ENCODE measurements around the gene RNF38. TPM values are rescaled to one million over a fixed set of nuclear protein-coding genes. Genes with fewer than 3 reads are reported as not detected.
"Not testable (repeated sequence)": the region's sequence is repeated elsewhere in the genome, so short reads cannot be mapped to it uniquely, and the experiment has no call there.

RNF38 gene
- total RNA-seq, 2 experiments from 2014 or later = 9.0 to 25.5 TPM

DNA sequence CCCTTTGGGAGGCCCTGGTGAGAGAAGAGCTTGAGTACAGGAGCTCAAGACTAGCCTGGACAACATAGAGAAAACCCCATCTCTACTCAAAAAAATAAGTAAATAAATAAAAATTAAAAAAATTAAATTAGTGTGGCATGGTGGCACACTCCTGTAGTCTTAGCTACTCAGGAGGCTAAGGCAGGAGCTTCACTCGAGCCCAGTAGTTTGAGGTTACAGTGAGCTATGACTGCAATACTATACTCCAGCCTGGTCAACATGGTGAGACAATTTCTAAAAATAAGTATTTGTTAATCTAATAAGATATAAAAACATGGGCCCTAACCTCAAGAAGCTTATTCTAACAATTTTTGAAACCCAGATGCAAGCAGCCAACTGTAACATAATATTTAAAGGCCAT, 7.6 kb downstream of the RNF38 start:
- BruUV-seq (replicated peaks) = no TSS peak

DNA sequence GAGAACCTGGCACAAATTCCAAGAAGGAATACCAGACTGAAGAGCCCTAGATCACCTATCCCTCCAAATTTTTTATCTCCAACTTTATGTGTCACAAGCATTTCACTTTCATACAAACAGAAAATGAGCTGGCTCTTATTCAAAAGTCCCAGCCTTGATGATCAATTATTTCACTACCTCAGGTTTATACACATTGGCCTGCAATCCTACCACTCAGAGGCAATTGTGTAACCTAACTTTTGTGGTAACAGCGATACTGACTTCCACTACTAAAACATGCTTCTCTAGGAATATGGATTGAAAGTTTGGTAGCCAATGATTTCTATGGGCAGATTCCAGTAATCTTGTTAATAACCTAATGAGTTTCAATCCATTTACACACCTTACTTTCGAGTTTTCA, 10.5 kb downstream of the RNF38 start:
- peaks cover 67% of the 10 kb centered on the region for H3K79me2 ChIP-seq (ENCODE audit: insufficient read depth, low read depth, low read length)
- H3K9me2 ChIP-seq (ENCODE audit: insufficient read depth, low read length) = no peaks in the 10 kb centered on the region
- no TSS peak for BruUV-seq (replicated peaks)
- H3K36me3 ChIP-seq (ENCODE audit: insufficient read depth, low read length) = peaks cover 83% of the 10 kb centered on the region
- ChIA-PET CTCF (ENCODE audit: unreplicated experiment) (no interaction called here), POLR2A (interaction anchor here (0.8 kb wide), 1 partner anchor 216 kb away, joined by 3 read pairs; no protein-coding TSS in a partner anchor)
- DNase-seq (ENCODE audit: low spot score) = no peak
- no peak for TF ChIP-seq EZH2phosphoT487 (IDR thresholded peaks at IDR 0.05; ENCODE audit: borderline replicate concordance, low read depth, low read length)
- TF ChIP-seq, protein P1, sequence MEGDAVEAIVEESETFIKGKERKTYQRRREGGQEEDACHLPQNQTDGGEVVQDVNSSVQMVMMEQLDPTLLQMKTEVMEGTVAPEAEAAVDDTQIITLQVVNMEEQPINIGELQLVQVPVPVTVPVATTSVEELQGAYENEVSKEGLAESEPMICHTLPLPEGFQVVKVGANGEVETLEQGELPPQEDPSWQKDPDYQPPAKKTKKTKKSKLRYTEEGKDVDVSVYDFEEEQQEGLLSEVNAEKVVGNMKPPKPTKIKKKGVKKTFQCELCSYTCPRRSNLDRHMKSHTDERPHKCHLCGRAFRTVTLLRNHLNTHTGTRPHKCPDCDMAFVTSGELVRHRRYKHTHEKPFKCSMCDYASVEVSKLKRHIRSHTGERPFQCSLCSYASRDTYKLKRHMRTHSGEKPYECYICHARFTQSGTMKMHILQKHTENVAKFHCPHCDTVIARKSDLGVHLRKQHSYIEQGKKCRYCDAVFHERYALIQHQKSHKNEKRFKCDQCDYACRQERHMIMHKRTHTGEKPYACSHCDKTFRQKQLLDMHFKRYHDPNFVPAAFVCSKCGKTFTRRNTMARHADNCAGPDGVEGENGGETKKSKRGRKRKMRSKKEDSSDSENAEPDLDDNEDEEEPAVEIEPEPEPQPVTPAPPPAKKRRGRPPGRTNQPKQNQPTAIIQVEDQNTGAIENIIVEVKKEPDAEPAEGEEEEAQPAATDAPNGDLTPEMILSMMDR (conservative IDR thresholded peaks at IDR 0.05; ENCODE audit: low read length) = no peak
- H3K4me3 ChIP-seq (ENCODE audit: low read depth, low read length, poor library complexity, severe bottlenecking) = no peak overlapping the region
- no peak overlapping the region for H3K4me2 ChIP-seq (ENCODE audit: low read length)
- H2AFZ ChIP-seq (ENCODE audit: low read length) = no peak overlapping the region
- H3K4me1 ChIP-seq (ENCODE audit: insufficient read depth, low read length, poor library complexity, severe bottlenecking) = no peaks in the 10 kb centered on the region
- 0 out of 2 replicates have a peak, but pooled peaks cover 3% of the 10 kb centered on the region for H3K9me3 ChIP-seq (ENCODE audit: low read length)
- peaks cover 3% of the 10 kb centered on the region; the same call in 1 of the 2 replicates for H4K20me1 ChIP-seq (ENCODE audit: insufficient read depth, low read length)
- H3K27ac ChIP-seq (ENCODE audit: low read depth, low read length, poor library complexity, severe bottlenecking) = no peak overlapping the region
- intact Hi-C loops (cut with micrococcal nuclease; ENCODE audit: unreplicated experiment) = no loop called here

More for the DNA sequence above, 7.6 kb downstream of the RNF38 start:
- DNase-seq (ENCODE audit: low spot score) = no peak
- Histone ChIP-seq H3K27ac (ENCODE audit: low read depth, low read length, poor library complexity, severe bottlenecking) (no peak overlapping the region), H2AFZ (ENCODE audit: low read length) (no peak overlapping the region), H4K20me1 (ENCODE audit: insufficient read depth, low read length) (no peaks in the 10 kb centered on the region; the same call in 1 of the 2 replicates), H3K79me2 (ENCODE audit: insufficient read depth, low read depth, low read length) (peaks cover 88% of the 10 kb centered on the region), H3K4me2 (ENCODE audit: low read length) (no peak overlapping the region), H3K4me3 (ENCODE audit: low read depth, low read length, poor library complexity, severe bottlenecking) (no peak overlapping the region), H3K9me3 (ENCODE audit: low read length) (0 out of 2 replicates have a peak, but pooled peaks cover 3% of the 10 kb centered on the region), H3K4me1 (ENCODE audit: insufficient read depth, low read length, poor library complexity, severe bottlenecking) (no peaks in the 10 kb centered on the region), H3K9me2 (ENCODE audit: insufficient read depth, low read length) (no peaks in the 10 kb centered on the region), H3K36me3 (ENCODE audit: insufficient read depth, low read length) (peaks cover 80% of the 10 kb centered on the region)
- ChIA-PET POLR2A (interaction anchor here (0.7 to 0.9 kb wide), 3 partner anchors 9 to 134 kb away, joined by 3 to 4 read pairs (median 3); partner anchors contain the start of gene GNE), CTCF (ENCODE audit: unreplicated experiment) (no interaction called here)
- TF ChIP-seq, protein P1 (conservative IDR thresholded peaks at IDR 0.05; ENCODE audit: low read length) = no peak
- TF ChIP-seq EZH2phosphoT487 (IDR thresholded peaks at IDR 0.05; ENCODE audit: borderline replicate concordance, low read depth, low read length) = no peak
- intact Hi-C loops (cut with micrococcal nuclease; ENCODE audit: unreplicated experiment) = no loop called here

DNA sequence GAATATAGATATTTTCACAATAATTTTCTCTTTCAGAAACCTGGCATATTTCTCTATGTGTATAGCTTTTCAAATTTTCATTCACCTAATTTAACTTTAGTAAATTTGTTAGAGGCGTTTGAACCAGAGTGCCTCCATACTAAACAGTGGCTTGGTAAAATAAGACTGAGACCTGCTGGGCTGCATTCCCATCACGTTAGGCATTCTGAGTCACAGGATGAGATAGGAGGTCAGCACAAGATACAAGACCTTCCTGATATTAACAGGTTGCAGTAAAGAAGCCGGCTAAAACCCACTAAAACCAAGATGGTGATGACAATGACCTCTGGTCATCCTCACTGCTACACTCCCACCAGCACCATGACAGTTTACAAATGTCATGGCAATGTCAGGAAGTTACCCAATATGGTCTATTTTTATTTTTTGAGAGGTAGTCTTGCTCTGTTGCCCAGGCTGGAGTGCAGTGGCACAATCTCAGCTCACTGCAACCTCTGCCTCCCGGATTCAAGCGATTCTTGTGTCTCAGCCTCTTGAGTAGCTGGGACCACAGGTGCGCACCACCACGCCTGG, 13.6 kb downstream of the RNF38 start:
- H3K4me1 ChIP-seq (ENCODE audit: insufficient read depth, low read length, poor library complexity, severe bottlenecking); H2AFZ ChIP-seq (ENCODE audit: low read length); H3K9me3 ChIP-seq (ENCODE audit: low read length); BruUV-seq (replicated peaks); H3K9me2 ChIP-seq (ENCODE audit: insufficient read depth, low read length); H3K4me2 ChIP-seq (ENCODE audit: low read length); DNase-seq (ENCODE audit: low spot score); intact Hi-C loops (cut with micrococcal nuclease; ENCODE audit: unreplicated experiment); H4K20me1 ChIP-seq (ENCODE audit: insufficient read depth, low read length); H3K4me3 ChIP-seq (ENCODE audit: low read depth, low read length, poor library complexity, severe bottlenecking); H3K27ac ChIP-seq (ENCODE audit: low read depth, low read length, poor library complexity, severe bottlenecking); CTCF ChIA-PET (ENCODE audit: unreplicated experiment); POLR2A ChIA-PET: not testable (repeated sequence)
- Histone ChIP-seq H3K79me2 (ENCODE audit: insufficient read depth, low read depth, low read length) (peaks cover 68% of the 10 kb centered on the region), H3K36me3 (ENCODE audit: insufficient read depth, low read length) (peaks cover 75% of the 10 kb centered on the region)
